ENCODE results near the gene LRP8.

The LRP8 gene

GRCh38 chr1:53314606-53315005 lies 13.3 kb downstream of the LRP8 start:
- H3K4me3 ChIP-seq (ENCODE audit: low read depth, low read length) = no peak overlapping the region
- no peak for DNase-seq
- peaks cover 22% of the 10 kb centered on the region for H3K4me1 ChIP-seq
- no peaks in the 10 kb centered on the region for H3K27me3 ChIP-seq
- H3K36me3 ChIP-seq = peaks cover 10% of the 10 kb centered on the region
- no peaks in the 10 kb centered on the region for H3K9me3 ChIP-seq
- no peak for TF ChIP-seq CTCF (IDR thresholded peaks at IDR 0.05; ENCODE audit: low read depth, low read length)

- DNase-seq = no peak
- Histone ChIP-seq H3K4me3 (ENCODE audit: low read depth, low read length) (no peak overlapping the region), H3K36me3 (peaks cover 10% of the 10 kb centered on the region), H3K4me1 (peaks cover 22% of the 10 kb centered on the region), H3K9me3 (no peaks in the 10 kb centered on the region), H3K27me3 (no peaks in the 10 kb centered on the region)
- TF ChIP-seq CTCF (IDR thresholded peaks at IDR 0.05; ENCODE audit: low read depth, low read length) = no peak
Measured at GRCh38 chr1:53314096-53314495, 13.8 kb downstream of the LRP8 start.

GRCh38 chr1:53313556-53313955 lies 14.3 kb downstream of the LRP8 start:
- peaks cover 10% of the 10 kb centered on the region for H3K36me3 ChIP-seq
- peaks cover 22% of the 10 kb centered on the region for H3K4me1 ChIP-seq
- H3K9me3 ChIP-seq = no peaks in the 10 kb centered on the region
- no peaks in the 10 kb centered on the region for H3K27me3 ChIP-seq
- DNase-seq = no peak
- TF ChIP-seq CTCF (IDR thresholded peaks at IDR 0.05; ENCODE audit: low read depth, low read length) = no peak
- H3K4me3 ChIP-seq (ENCODE audit: low read depth, low read length) = no peak overlapping the region

- DNase-seq = no peak
- peaks cover 13% of the 10 kb centered on the region for H3K4me1 ChIP-seq
- H3K4me3 ChIP-seq (ENCODE audit: low read depth, low read length) = no peak overlapping the region
- H3K36me3 ChIP-seq = peaks cover 10% of the 10 kb centered on the region
- no peaks in the 10 kb centered on the region for H3K27me3 ChIP-seq
- TF ChIP-seq CTCF (IDR thresholded peaks at IDR 0.05; ENCODE audit: low read depth, low read length) = no peak
- H3K9me3 ChIP-seq = no peaks in the 10 kb centered on the region
Measured at GRCh38 chr1:53311702-53312305, 16.1 kb downstream of the LRP8 start.

GRCh38 chr1:53310847-53311681 lies 16.8 kb downstream of the LRP8 start:
- H3K4me1 ChIP-seq = peaks cover 7% of the 10 kb centered on the region
- no peak overlapping the region for H3K4me3 ChIP-seq (ENCODE audit: low read depth, low read length)
- DNase-seq = no peak
- TF ChIP-seq CTCF (IDR thresholded peaks at IDR 0.05; ENCODE audit: low read depth, low read length) = no peak
- peaks cover 10% of the 10 kb centered on the region for H3K36me3 ChIP-seq
- no peaks in the 10 kb centered on the region for H3K9me3 ChIP-seq
- H3K27me3 ChIP-seq = no peaks in the 10 kb centered on the region

GRCh38 chr1:53309802-53310201 lies 18.1 kb downstream of the LRP8 start:
- Histone ChIP-seq H3K4me1 (no peaks in the 10 kb centered on the region), H3K36me3 (peaks cover 7% of the 10 kb centered on the region), H3K4me3 (ENCODE audit: low read depth, low read length) (no peak overlapping the region), H3K27me3 (no peaks in the 10 kb centered on the region), H3K9me3 (no peaks in the 10 kb centered on the region)
- DNase-seq = no peak
- no peak for TF ChIP-seq CTCF (IDR thresholded peaks at IDR 0.05; ENCODE audit: low read depth, low read length)

Data from BE2C (cell line).